ENCODE measurements around the gene MSMP. TPM values are rescaled to one million over a fixed set of nuclear protein-coding genes. Genes with fewer than 3 reads are reported as not detected.
A peak's percentile ranks its signal among the peaks of the same experiment; 100 is the strongest.

Gene MSMP
- total RNA-seq, 1 donor: not detected

GRCh38 chr9:35738186-35738585 lies 15.9 kb downstream of the MSMP start:
- no peak for DNase-seq (ENCODE audit: low read depth)
- H3K4me3 ChIP-seq (ENCODE audit: low read depth, low read length): no peak overlapping the region
- TF ChIP-seq CTCF (IDR thresholded peaks at IDR 0.05; ENCODE audit: insufficient read depth, low read depth, low read length): no peak

- no peak for TF ChIP-seq CTCF (IDR thresholded peaks at IDR 0.05; ENCODE audit: insufficient read depth, low read depth, low read length)
Observed at GRCh38 chr9:35737143-35737542, 16.9 kb downstream of the MSMP start.

GRCh38 chr9:35736201-35736633 lies 17.9 kb downstream of the MSMP start:
- TF ChIP-seq CTCF (IDR thresholded peaks at IDR 0.05; ENCODE audit: insufficient read depth, low read depth, low read length): peak; percentile 95
- H3K4me3 ChIP-seq (ENCODE audit: low read depth, low read length): no peak overlapping the region
- DNase-seq (ENCODE audit: low read depth): peak; percentile 83

More at GRCh38 chr9:35737143-35737542, 16.9 kb downstream of the MSMP start:
- H3K4me3 ChIP-seq (ENCODE audit: low read depth, low read length): no peak overlapping the region
- no peak for DNase-seq (ENCODE audit: low read depth)

- no peak for DNase-seq (ENCODE audit: low read depth)
- H3K4me3 ChIP-seq (ENCODE audit: low read depth, low read length): no peak overlapping the region
Observed at GRCh38 chr9:35734096-35734495, 20.0 kb downstream of the MSMP start.

GRCh38 chr9:35732800-35733541 lies 21.1 kb downstream of the MSMP start:
- no peak for TF ChIP-seq CTCF (IDR thresholded peaks at IDR 0.05; ENCODE audit: insufficient read depth, low read depth, low read length)
- peak; percentile 52 for DNase-seq (ENCODE audit: low read depth)
- peak overlapping the region; percentile 88 for H3K4me3 ChIP-seq (ENCODE audit: low read depth, low read length)

More at GRCh38 chr9:35734096-35734495, 20.0 kb downstream of the MSMP start:
- TF ChIP-seq CTCF (IDR thresholded peaks at IDR 0.05; ENCODE audit: insufficient read depth, low read depth, low read length): no peak

- H3K4me3 ChIP-seq (ENCODE audit: low read depth, low read length): peak within 1 kb of the TSS; percentile 88
- peak; percentile 100 for DNase-seq (ENCODE audit: low read depth)
- no peak for TF ChIP-seq CTCF (IDR thresholded peaks at IDR 0.05; ENCODE audit: insufficient read depth, low read depth, low read length)
Observed at GRCh38 chr9:35732185-35732799, 21.8 kb downstream of the MSMP start, which contains the start of the genes CREB3 and TLN1. Gene CREB3, plus strand, starts transcription at chr9:35732666. Its CDS starts 107 bp downstream, at chr9:35732773. Gene TLN1, minus strand, starts transcription at chr9:35732195. Its CDS starts 6,501 bp downstream, at chr9:35725694.

All from fibroblast of villous mesenchyme (primary cell).